Gastrocnemius medialis (tissue), 4 donors: ENCODE data around the gene CPXM2. TPM values are rescaled to one million over a fixed set of nuclear protein-coding genes. Genes with fewer than 3 reads are reported as not detected.

Experiments used
- ATAC-seq, 2 donors: fragments of 150-250 bp; one replicate each; pipeline ENCODE4 v1.9.1; 2016
- DNase-seq, 2 donors: peaks; one replicate each; pipeline ENCODE4 v3.0.0-alpha.2; 2019
- H3K27ac ChIP-seq, 4 donors: fragments of 200-600 bp; sonication (generic); 1 replicate in 1 of 4; 2 replicates in 3 of 4; pipeline ENCODE4 v1.5.1; 2016 to 2018; ENCODE audit warnings: mild to moderate bottlenecking in 2 of 4, moderate library complexity in 1 of 4
- H3K27me3 ChIP-seq, 3 donors: fragments of 200-600 bp; sonication (generic) in 2 of 3; 1 replicate in 1 of 3; 2 replicates in 2 of 3; pipeline versions ENCODE4 v1.5.1 to v1.6.0; 2016 to 2019; ENCODE audit warnings: mild to moderate bottlenecking in 1 of 3, moderate library complexity in 1 of 3
- H3K36me3 ChIP-seq, 2 donors: fragments of 200-600 bp; sonication (generic) in 1 of 2; one replicate each; pipeline ENCODE4 v1.5.1; 2017 to 2018
- H3K4me1 ChIP-seq, 2 donors: fragments of 200-600 bp; sonication (generic) in 1 of 2; one replicate each; pipeline ENCODE4 v1.5.1; 2016 to 2017; ENCODE audit warnings: mild to moderate bottlenecking in 2 of 2
- H3K4me3 ChIP-seq, 4 donors: fragments of 200-600 bp; sonication (generic) in 3 of 4; 1 replicate in 1 of 4; 2 replicates in 3 of 4; pipeline ENCODE4 v1.5.1; 2016 to 2019; ENCODE audit warnings: mild to moderate bottlenecking in 2 of 4
- H3K9me3 ChIP-seq, 3 donors: fragments of 200-600 bp; sonication (generic) in 2 of 3; 1 replicate in 1 of 3; 2 replicates in 2 of 3; pipeline ENCODE4 v1.5.1; 2016 to 2019
- POLR2A ChIP-seq, 2 donors: fragments of 450-650 bp; IDR thresholded peaks; one replicate each; pipeline ENCODE4 v1.6.1; 2017; ENCODE audit warnings: antibody characterized with exemption in 2 of 2, mild to moderate bottlenecking in 2 of 2, moderate library complexity in 2 of 2
- in situ Hi-C, 4 donors: fragments of 200-750 bp; cut with MboI; loops; one replicate each; pipeline versions ENCODE4 v1.15.0 to v1.8.0; 2017; ENCODE audit warnings: low sequenced_read_pairs in 4 of 4
- intact Hi-C: fragments of 100-400 bp; cut with DNase I; formaldehyde crosslinking; loops from one replicate; pipeline ENCODE4 v1.15.1; 2023; ENCODE audit warnings: low total_unique reads
- total RNA-seq, 4 donors: library from RNA; depleted of rRNA; stranded (reverse); fragments of >200 nt; gene quantifications; one replicate each; pipeline versions ENCODE4 v1.1.0 to v1.2.3, GENCODE V29; 2016
- TF ChIP-seq, protein P1 (sequence below), 5 experiments: fragments of 450-650 bp in 3 of 5; fragments of 200-600 bp in 2 of 5; sonication (generic) in 2 of 5; IDR thresholded peaks in 4 of 5; conservative IDR thresholded peaks in 1 of 5; 1 replicate in 4 of 5; 2 replicates in 1 of 5; pipeline ENCODE4 v1.5.1; 2016 to 2019; ENCODE audit warnings: antibody characterized with exemption in 5 of 5, mild to moderate bottlenecking in 3 of 5, moderate library complexity in 3 of 5

Gene CPXM2
- total RNA-seq, 4 donors from 2014 or later, result 0.63 to 4.1 (median 1.9) TPM

GRCh38 chr10:123786896-123787295 is 104.7 kb downstream of the CPXM2 start:
- in situ Hi-C loops, result no loop called here
- H3K9me3 ChIP-seq, result no peaks in the 10 kb centered on the region
- DNase-seq (no peak), ATAC-seq (no peak)
- no peaks in the 10 kb centered on the region for H3K36me3 ChIP-seq
- H3K27ac ChIP-seq, result no peak overlapping the region
- intact Hi-C loops, result no loop called here
- H3K4me1 ChIP-seq, result no peaks in the 10 kb centered on the region
- no peak for TF ChIP-seq POLR2A (IDR thresholded peaks at IDR 0.05)
- TF ChIP-seq, protein P1, sequence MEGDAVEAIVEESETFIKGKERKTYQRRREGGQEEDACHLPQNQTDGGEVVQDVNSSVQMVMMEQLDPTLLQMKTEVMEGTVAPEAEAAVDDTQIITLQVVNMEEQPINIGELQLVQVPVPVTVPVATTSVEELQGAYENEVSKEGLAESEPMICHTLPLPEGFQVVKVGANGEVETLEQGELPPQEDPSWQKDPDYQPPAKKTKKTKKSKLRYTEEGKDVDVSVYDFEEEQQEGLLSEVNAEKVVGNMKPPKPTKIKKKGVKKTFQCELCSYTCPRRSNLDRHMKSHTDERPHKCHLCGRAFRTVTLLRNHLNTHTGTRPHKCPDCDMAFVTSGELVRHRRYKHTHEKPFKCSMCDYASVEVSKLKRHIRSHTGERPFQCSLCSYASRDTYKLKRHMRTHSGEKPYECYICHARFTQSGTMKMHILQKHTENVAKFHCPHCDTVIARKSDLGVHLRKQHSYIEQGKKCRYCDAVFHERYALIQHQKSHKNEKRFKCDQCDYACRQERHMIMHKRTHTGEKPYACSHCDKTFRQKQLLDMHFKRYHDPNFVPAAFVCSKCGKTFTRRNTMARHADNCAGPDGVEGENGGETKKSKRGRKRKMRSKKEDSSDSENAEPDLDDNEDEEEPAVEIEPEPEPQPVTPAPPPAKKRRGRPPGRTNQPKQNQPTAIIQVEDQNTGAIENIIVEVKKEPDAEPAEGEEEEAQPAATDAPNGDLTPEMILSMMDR (IDR thresholded peaks at IDR 0.05 in 4 of 5, conservative IDR thresholded peaks at IDR 0.05 in 1 of 5), result no peak
- H3K27me3 ChIP-seq, result peaks cover 0 to 2% (median 0%) of the 10 kb centered on the region in 3 donors
- H3K4me3 ChIP-seq, result no peak overlapping the region

DNA sequence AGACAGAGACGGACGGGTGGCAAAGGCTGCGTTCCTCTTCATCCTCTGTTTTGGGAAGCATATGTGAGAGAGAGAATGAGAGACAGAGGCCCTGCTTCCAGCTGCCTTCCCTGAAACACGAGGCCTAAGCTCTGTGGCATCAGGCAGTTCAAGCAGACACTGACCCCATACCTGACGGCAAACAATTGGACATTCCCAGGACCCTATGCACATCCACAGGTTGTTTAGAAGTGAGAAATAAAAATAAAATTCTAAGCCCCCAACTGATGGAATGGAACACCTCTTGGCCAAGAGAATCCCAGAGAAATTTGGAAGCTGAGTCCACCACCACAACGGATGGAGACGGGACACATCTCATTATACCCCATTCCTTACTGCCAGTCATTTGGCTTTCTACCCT is 105.3 kb downstream of the CPXM2 start:
- no peak for DNase-seq
- Histone ChIP-seq H3K4me3 (no peak overlapping the region), H3K36me3 (no peaks in the 10 kb centered on the region), H3K9me3 (no peaks in the 10 kb centered on the region), H3K4me1 (no peaks in the 10 kb centered on the region), H3K27ac (no peak overlapping the region), H3K27me3 (peaks cover 0 to 2% (median 0%) of the 10 kb centered on the region in 3 donors)
- intact Hi-C loops (no loop called here), in situ Hi-C loops (no loop called here)
- no peak for ATAC-seq
- TF ChIP-seq, protein P1 (IDR thresholded peaks at IDR 0.05 in 4 of 5, conservative IDR thresholded peaks at IDR 0.05 in 1 of 5), result no peak
- no peak for TF ChIP-seq POLR2A (IDR thresholded peaks at IDR 0.05)

DNA sequence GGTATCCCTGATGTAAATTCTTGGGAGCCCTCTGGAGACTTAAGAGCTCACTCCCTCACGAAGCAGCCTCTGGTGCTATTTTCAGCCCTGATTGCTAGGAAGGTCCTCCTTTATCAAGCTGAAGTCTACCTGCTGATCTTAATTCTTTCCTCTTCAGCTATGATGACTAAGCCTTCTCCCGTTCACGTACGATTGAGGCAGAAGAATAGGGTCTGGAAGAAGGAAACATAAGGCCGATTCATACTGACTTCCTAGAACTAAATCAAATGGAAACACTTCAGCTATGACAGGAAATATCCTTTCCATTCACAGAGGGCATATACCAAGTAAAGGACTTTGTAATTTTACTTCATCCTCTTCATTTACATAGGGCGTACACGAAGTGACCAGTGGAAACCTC is 107.0 kb downstream of the CPXM2 start:
- H3K9me3 ChIP-seq, result no peaks in the 10 kb centered on the region
- intact Hi-C loops, result no loop called here
- no peak overlapping the region for H3K4me3 ChIP-seq
- H3K36me3 ChIP-seq, result no peaks in the 10 kb centered on the region
- H3K4me1 ChIP-seq, result no peaks in the 10 kb centered on the region
- in situ Hi-C loops, result no loop called here
- no peak overlapping the region for H3K27ac ChIP-seq
- DNase-seq, result no peak
- TF ChIP-seq, protein P1 (IDR thresholded peaks at IDR 0.05 in 4 of 5, conservative IDR thresholded peaks at IDR 0.05 in 1 of 5), result no peak
- no peak for TF ChIP-seq POLR2A (IDR thresholded peaks at IDR 0.05)
- ATAC-seq, result no peak
- H3K27me3 ChIP-seq, result peaks cover 0 to 4% (median 0%) of the 10 kb centered on the region in 3 donors

DNA sequence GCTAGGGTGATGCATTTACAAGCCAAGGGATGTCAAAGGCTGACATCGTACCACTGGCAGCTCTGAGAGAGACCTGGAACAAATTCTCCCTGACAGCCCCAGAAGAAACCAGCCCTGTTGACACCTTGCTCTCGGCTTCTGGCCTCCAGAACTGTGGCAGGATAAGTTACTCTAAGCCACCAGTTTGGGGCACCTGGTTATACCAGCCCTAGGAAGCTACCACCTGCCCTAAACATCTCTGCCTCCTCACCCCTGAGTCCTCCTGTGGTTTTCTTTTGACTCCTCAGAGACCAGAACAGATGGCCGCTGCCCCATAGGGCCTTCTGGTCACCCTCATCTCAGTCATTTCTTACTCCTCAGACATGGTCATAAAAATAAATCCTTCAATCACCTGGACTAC is 107.4 kb downstream of the CPXM2 start:
- no peak for ATAC-seq
- in situ Hi-C loops (no loop called here), intact Hi-C loops (no loop called here)
- no peak overlapping the region for H3K4me3 ChIP-seq
- no peaks in the 10 kb centered on the region for H3K36me3 ChIP-seq
- no peaks in the 10 kb centered on the region for H3K4me1 ChIP-seq
- no peaks in the 10 kb centered on the region for H3K9me3 ChIP-seq
- TF ChIP-seq POLR2A (IDR thresholded peaks at IDR 0.05), result no peak
- TF ChIP-seq, protein P1 (IDR thresholded peaks at IDR 0.05 in 4 of 5, conservative IDR thresholded peaks at IDR 0.05 in 1 of 5), result no peak
- peaks cover 0 to 4% (median 0%) of the 10 kb centered on the region in 3 donors for H3K27me3 ChIP-seq
- DNase-seq, result no peak
- H3K27ac ChIP-seq, result no peak overlapping the region

GRCh38 chr10:123783296-123783695 is 108.3 kb downstream of the CPXM2 start:
- TF ChIP-seq, protein P1 (IDR thresholded peaks at IDR 0.05 in 4 of 5, conservative IDR thresholded peaks at IDR 0.05 in 1 of 5), result no peak
- no peak for TF ChIP-seq POLR2A (IDR thresholded peaks at IDR 0.05)
- Histone ChIP-seq H3K4me3 (no peak overlapping the region), H3K27ac (no peak overlapping the region), H3K36me3 (no peaks in the 10 kb centered on the region), H3K4me1 (no peaks in the 10 kb centered on the region), H3K27me3 (peaks cover 0 to 4% (median 0%) of the 10 kb centered on the region in 3 donors), H3K9me3 (no peaks in the 10 kb centered on the region)
- ATAC-seq, result no peak
- in situ Hi-C loops, result no loop called here
- no peak for DNase-seq
- intact Hi-C loops, result no loop called here
